ENCODE data around the gene NEIL3.
"Not testable (repeated sequence)": the region's sequence is repeated elsewhere in the genome, so short reads cannot be mapped to it uniquely, and the experiment has no call there.

Gene NEIL3

GRCh38 chr4:177297785-177298391, 11.8 kb upstream of the NEIL3 start:
- no peak overlapping the region for H3K4me3 ChIP-seq (ENCODE audit: low read depth, low read length)
- DNase-seq (ENCODE audit: low read depth): no peak

- DNase-seq (ENCODE audit: low read depth): no peak
- H3K4me3 ChIP-seq (ENCODE audit: low read depth, low read length): no peak overlapping the region
These were observed 8.5 kb upstream of the NEIL3 start for GRCh38 chr4:177301126-177301639.

- no peak for DNase-seq (ENCODE audit: low read depth)
These were observed 7.1 kb upstream of the NEIL3 start for GRCh38 chr4:177302371-177303100.

GRCh38 chr4:177304094-177304493, 5.6 kb upstream of the NEIL3 start:
- H3K4me3 ChIP-seq (ENCODE audit: low read depth, low read length): no peak overlapping the region
- DNase-seq (ENCODE audit: low read depth): no peak

More at GRCh38 chr4:177302371-177303100, 7.1 kb upstream of the NEIL3 start:
- no peak overlapping the region for H3K4me3 ChIP-seq (ENCODE audit: low read depth, low read length)

GRCh38 chr4:177304864-177305263, 4.8 kb upstream of the NEIL3 start:
- DNase-seq (ENCODE audit: low read depth): not testable (repeated sequence)

GRCh38 chr4:177308125-177308524, 1.5 kb upstream of the NEIL3 start:
- no peak overlapping the region for H3K4me3 ChIP-seq (ENCODE audit: low read depth, low read length)
- peak; percentile 83 for DNase-seq (ENCODE audit: low read depth)

More at GRCh38 chr4:177304864-177305263, 4.8 kb upstream of the NEIL3 start:
- not testable (repeated sequence) for H3K4me3 ChIP-seq (ENCODE audit: low read depth, low read length)

- H3K4me3 ChIP-seq (ENCODE audit: low read depth, low read length): peak overlapping the region; percentile 85
- no peak for DNase-seq (ENCODE audit: low read depth)
These were observed 690 bp upstream of the NEIL3 start for GRCh38 chr4:177308847-177309521.

- no peak for DNase-seq (ENCODE audit: low read depth)
- H3K4me3 ChIP-seq (ENCODE audit: low read depth, low read length): no peak overlapping the region
These were observed 1.9 kb downstream of the NEIL3 start for GRCh38 chr4:177311589-177311988.

GRCh38 chr4:177313263-177313662, 3.6 kb downstream of the NEIL3 start:
- no peak overlapping the region for H3K4me3 ChIP-seq (ENCODE audit: low read depth, low read length)
- DNase-seq (ENCODE audit: low read depth): peak; percentile 37

GRCh38 chr4:177315767-177316464, 6.2 kb downstream of the NEIL3 start:
- H3K4me3 ChIP-seq (ENCODE audit: low read depth, low read length): no peak overlapping the region
- no peak for DNase-seq (ENCODE audit: low read depth)

GRCh38 chr4:177320721-177321120, 11.0 kb downstream of the NEIL3 start:
- no peak overlapping the region for H3K4me3 ChIP-seq (ENCODE audit: low read depth, low read length)
- DNase-seq (ENCODE audit: low read depth): no peak

GRCh38 chr4:177321647-177322046, 12.0 kb downstream of the NEIL3 start:
- no peak overlapping the region for H3K4me3 ChIP-seq (ENCODE audit: low read depth, low read length)
- DNase-seq (ENCODE audit: low read depth): no peak

- H3K4me3 ChIP-seq (ENCODE audit: low read depth, low read length): no peak overlapping the region
- DNase-seq (ENCODE audit: low read depth): no peak
These were observed 12.6 kb downstream of the NEIL3 start for GRCh38 chr4:177322266-177322665.

- no peak for DNase-seq (ENCODE audit: low read depth)
- H3K4me3 ChIP-seq (ENCODE audit: low read depth, low read length): no peak overlapping the region
These were observed 13.2 kb downstream of the NEIL3 start for GRCh38 chr4:177322881-177323280.

- DNase-seq (ENCODE audit: low read depth): no peak
- H3K4me3 ChIP-seq (ENCODE audit: low read depth, low read length): no peak overlapping the region
These were observed 13.7 kb downstream of the NEIL3 start for GRCh38 chr4:177323416-177323815.

- no peak for DNase-seq (ENCODE audit: low read depth)
These were observed 22.4 kb downstream of the NEIL3 start for GRCh38 chr4:177332119-177332518.

GRCh38 chr4:177339477-177340374, 30.1 kb downstream of the NEIL3 start:
- H3K4me3 ChIP-seq (ENCODE audit: low read depth, low read length): no peak overlapping the region
- DNase-seq (ENCODE audit: low read depth): no peak

More at GRCh38 chr4:177332119-177332518, 22.4 kb downstream of the NEIL3 start:
- no peak overlapping the region for H3K4me3 ChIP-seq (ENCODE audit: low read depth, low read length)

- DNase-seq (ENCODE audit: low read depth): no peak
- H3K4me3 ChIP-seq (ENCODE audit: low read depth, low read length): no peak overlapping the region
These were observed 38.7 kb downstream of the NEIL3 start for GRCh38 chr4:177348348-177348747.

- no peak overlapping the region for H3K4me3 ChIP-seq (ENCODE audit: low read depth, low read length)
- no peak for DNase-seq (ENCODE audit: low read depth)
These were observed 39.5 kb downstream of the NEIL3 start for GRCh38 chr4:177349191-177349590.

Measured in skeletal muscle cell (primary cell).